Thyroid gland (tissue), 4 donors: ENCODE results near the gene ECSCR. TPM values are rescaled to one million over a fixed set of nuclear protein-coding genes. Genes with fewer than 3 reads are reported as not detected.

Experiments
- DNase-seq, 2 donors: peaks; one replicate each; pipeline ENCODE4 v3.0.0-alpha.2; 2019
- H3K27ac ChIP-seq, 3 donors: fragments of 200-600 bp; sonication (generic); 1 replicate in 2 of 3; 2 replicates in 1 of 3; pipeline ENCODE4 v1.5.1; 2016 to 2019; ENCODE audit warnings: mild to moderate bottlenecking in 1 of 3, moderate library complexity in 1 of 3
- H3K27me3 ChIP-seq: fragments of 200-600 bp; sonication (generic); one replicate; pipeline ENCODE4 v1.5.1; 2019
- H3K36me3 ChIP-seq, 2 donors: fragments of 200-600 bp; sonication (generic); one replicate each; pipeline ENCODE4 v1.5.1; 2016 to 2019
- H3K4me1 ChIP-seq, 2 donors: fragments of 200-600 bp; sonication (generic); one replicate each; pipeline ENCODE4 v1.5.1; 2017 to 2019
- H3K4me3 ChIP-seq, 3 donors: fragments of 200-600 bp; sonication (generic); replicated peaks in 1 of 3; 1 replicate in 2 of 3; 2 replicates in 1 of 3; pipeline ENCODE4 v1.5.1; 2016; ENCODE audit warnings: mild to moderate bottlenecking in 1 of 3
- H3K9me3 ChIP-seq: fragments of 200-600 bp; sonication (generic); one replicate; pipeline ENCODE4 v1.5.1; 2017
- POLR2A ChIP-seq, 2 donors: fragments of 450-650 bp; IDR thresholded peaks; one replicate each; pipeline ENCODE4 v1.6.1; 2017; ENCODE audit warnings: antibody characterized with exemption in 2 of 2, mild to moderate bottlenecking in 2 of 2, moderate library complexity in 1 of 2
- WGBS, 2 donors: methylation state at CpG; one replicate each; pipeline ENCODE4 v1.1.5; 2017; 5-methylcytosine and 5-hydroxymethylcytosine counted together
- intact Hi-C: fragments of 100-400 bp; cut with DNase I; formaldehyde crosslinking; loops from one replicate; pipeline ENCODE4 v1.15.1; 2023
- total RNA-seq, 4 donors: library from RNA; depleted of rRNA; stranded (reverse); fragments of >200 nt; gene quantifications; one replicate each; pipeline ENCODE4 v1.2.3, GENCODE V29; 2016
- TF ChIP-seq, protein P1 (sequence below), 6 experiments: fragments of 200-600 bp in 3 of 6; fragments of 450-650 bp in 3 of 6; sonication (generic) in 3 of 6; IDR thresholded peaks; one replicate each; pipeline ENCODE4 v1.5.1; 2016 to 2019; ENCODE audit warnings: antibody characterized with exemption in 6 of 6, mild to moderate bottlenecking in 2 of 6, inconsistent platforms in 1 of 6, moderate library complexity in 1 of 6

Gene ECSCR
- total RNA-seq, 4 donors from 2014 or later = 26.7 to 46.2 (median 31.4) TPM

DNA sequence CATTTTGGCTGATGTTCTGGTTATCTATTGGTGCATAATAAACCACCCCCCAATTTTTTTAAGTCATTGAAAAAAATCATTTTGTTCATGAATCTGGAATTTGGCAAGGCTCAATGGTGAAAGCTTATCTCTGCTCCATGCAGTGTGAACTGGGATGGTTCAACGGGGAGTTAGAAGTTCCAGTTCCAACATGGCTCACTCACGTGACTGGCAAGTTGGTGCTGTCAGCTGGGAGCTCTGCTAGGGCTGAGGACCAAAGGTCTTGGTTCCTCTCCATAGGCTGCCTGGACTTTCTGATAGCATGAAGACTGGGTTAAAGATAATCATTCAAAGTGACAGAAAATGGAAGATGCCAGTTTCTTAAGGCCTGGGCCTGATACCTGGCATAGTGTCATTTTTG, 55.6 kb downstream of the ECSCR start:
- TF ChIP-seq POLR2A (IDR thresholded peaks at IDR 0.05) = no peak
- peaks cover 5 to 14% of the 10 kb centered on the region in 2 donors for H3K4me1 ChIP-seq
- no peak overlapping the region for H3K4me3 ChIP-seq
- H3K27me3 ChIP-seq = no peaks in the 10 kb centered on the region
- no peaks in the 10 kb centered on the region for H3K9me3 ChIP-seq
- H3K36me3 ChIP-seq = no peaks in the 10 kb centered on the region
- no peak for DNase-seq
- no peak overlapping the region for H3K27ac ChIP-seq
- 82 to 93% methylated on average over 2 of the region's 2 CpGs for WGBS, 2 donors
- intact Hi-C loops = no loop called here

DNA sequence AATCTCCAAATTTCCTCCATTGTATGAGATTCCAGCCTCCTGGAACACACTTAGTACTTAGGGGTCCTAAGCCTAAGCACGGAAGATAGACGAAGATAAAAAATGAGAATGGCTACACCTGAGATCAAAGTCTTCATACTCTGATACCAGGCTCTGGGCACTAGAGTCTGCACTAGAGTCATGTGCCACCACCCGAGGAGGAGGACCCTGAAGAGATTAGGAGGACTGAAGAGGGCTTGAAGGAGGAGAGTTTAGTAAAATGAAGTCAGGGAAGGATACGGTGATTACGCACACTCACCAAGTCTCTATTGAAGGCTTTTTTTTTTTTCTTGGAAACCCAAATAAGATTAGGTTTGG, 58.1 kb downstream of the ECSCR start:
- 52 to 60% methylated on average over 5 of the region's 5 CpGs for WGBS, 2 donors
- H3K4me3 ChIP-seq = peak overlapping the region in 1 of 3 donors; percentile 29

DNA sequence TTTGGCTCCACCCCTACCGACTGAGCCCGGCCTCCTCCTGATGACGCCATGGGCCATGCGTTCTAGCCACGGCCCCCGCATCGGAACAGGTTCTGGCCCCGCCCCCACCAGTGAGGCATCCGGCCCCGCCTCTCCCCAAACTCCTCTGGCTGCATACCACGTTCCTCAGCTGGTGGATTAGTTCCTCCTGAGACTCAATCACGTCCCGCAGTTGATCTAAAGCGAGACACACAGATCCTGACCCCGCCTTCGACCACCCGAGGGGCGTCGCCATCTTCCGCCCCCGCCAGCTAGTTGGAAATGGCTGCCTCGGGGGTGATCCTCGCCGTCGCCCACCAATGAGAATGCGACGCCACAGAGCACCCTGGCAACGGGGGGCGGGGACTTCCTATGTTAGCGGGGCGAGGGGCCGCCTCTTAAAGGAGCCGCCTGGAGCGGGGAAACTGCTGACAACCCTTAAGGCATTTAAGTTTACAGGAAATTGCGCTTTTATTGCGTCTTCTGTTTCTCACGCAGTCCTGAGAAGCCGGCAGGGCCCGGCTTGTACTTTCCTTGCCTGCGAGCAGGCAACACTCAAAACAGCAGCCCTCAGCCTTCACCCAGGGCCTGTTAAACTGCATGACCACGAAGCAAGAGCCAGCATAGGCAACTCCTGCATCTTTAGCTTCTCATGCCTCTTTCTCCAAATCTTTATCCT, 58.6 kb downstream of the ECSCR start, which contains the start of gene SPATA24:
Gene SPATA24, minus strand, starts transcription at position 303 of the 697 bp plus-strand sequence. Its CDS starts 29 bp downstream, at position 274.
- no peaks in the 10 kb centered on the region for H3K36me3 ChIP-seq
- peak in 1 of 2 donors; percentile 45 for TF ChIP-seq POLR2A (IDR thresholded peaks at IDR 0.05)
- TF ChIP-seq, protein P1, sequence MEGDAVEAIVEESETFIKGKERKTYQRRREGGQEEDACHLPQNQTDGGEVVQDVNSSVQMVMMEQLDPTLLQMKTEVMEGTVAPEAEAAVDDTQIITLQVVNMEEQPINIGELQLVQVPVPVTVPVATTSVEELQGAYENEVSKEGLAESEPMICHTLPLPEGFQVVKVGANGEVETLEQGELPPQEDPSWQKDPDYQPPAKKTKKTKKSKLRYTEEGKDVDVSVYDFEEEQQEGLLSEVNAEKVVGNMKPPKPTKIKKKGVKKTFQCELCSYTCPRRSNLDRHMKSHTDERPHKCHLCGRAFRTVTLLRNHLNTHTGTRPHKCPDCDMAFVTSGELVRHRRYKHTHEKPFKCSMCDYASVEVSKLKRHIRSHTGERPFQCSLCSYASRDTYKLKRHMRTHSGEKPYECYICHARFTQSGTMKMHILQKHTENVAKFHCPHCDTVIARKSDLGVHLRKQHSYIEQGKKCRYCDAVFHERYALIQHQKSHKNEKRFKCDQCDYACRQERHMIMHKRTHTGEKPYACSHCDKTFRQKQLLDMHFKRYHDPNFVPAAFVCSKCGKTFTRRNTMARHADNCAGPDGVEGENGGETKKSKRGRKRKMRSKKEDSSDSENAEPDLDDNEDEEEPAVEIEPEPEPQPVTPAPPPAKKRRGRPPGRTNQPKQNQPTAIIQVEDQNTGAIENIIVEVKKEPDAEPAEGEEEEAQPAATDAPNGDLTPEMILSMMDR (IDR thresholded peaks at IDR 0.05) = no peak
- 0 to 1% methylated on average over 11 to 23 of the region's 41 CpGs for WGBS, 2 donors
- H3K27ac ChIP-seq = peak within 1 kb of the TSS; percentile 76 to 81 (median 79)
- DNase-seq = peak; percentile 99
- H3K27me3 ChIP-seq = no peaks in the 10 kb centered on the region
- no peaks in the 10 kb centered on the region for H3K9me3 ChIP-seq
- peaks cover 5 to 14% of the 10 kb centered on the region in 2 donors for H3K4me1 ChIP-seq
- intact Hi-C loops = no loop called here
- H3K4me3 ChIP-seq = peak within 1 kb of the TSS; percentile 1 to 30 (median 29)

More for the DNA sequence above, 58.1 kb downstream of the ECSCR start:
- Histone ChIP-seq H3K4me1 (peaks cover 5 to 14% of the 10 kb centered on the region in 2 donors), H3K36me3 (no peaks in the 10 kb centered on the region), H3K27me3 (no peaks in the 10 kb centered on the region), H3K9me3 (no peaks in the 10 kb centered on the region), H3K27ac (peak overlapping the region; percentile 76 to 81 (median 79))
- no peak for DNase-seq
- intact Hi-C loops = no loop called here
- TF ChIP-seq, protein P1 (IDR thresholded peaks at IDR 0.05) = no peak
- TF ChIP-seq POLR2A (IDR thresholded peaks at IDR 0.05) = no peak

DNA sequence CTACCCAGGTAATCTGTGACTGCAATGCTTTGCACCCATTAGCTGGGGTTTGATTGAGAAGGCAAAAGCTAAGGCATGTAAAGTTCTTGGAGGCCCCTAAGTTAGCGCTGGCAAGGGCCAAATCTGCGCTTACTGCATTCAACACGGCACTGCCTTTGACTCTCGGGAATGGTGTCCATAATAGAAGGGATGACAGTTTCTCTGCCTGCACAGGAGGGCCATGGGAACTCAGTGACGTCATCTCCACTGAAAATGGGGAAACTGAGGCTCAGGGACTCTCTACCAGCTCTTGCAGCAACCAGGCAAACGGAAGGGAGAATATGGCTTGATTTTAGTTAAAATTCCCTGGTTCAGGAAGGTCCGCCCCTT, 59.1 kb downstream of the ECSCR start:
- peak overlapping the region in 2 of 3 donors; percentile 1 to 29 for H3K4me3 ChIP-seq
- TF ChIP-seq, protein P1 (IDR thresholded peaks at IDR 0.05) = no peak
- TF ChIP-seq POLR2A (IDR thresholded peaks at IDR 0.05) = no peak

DNA sequence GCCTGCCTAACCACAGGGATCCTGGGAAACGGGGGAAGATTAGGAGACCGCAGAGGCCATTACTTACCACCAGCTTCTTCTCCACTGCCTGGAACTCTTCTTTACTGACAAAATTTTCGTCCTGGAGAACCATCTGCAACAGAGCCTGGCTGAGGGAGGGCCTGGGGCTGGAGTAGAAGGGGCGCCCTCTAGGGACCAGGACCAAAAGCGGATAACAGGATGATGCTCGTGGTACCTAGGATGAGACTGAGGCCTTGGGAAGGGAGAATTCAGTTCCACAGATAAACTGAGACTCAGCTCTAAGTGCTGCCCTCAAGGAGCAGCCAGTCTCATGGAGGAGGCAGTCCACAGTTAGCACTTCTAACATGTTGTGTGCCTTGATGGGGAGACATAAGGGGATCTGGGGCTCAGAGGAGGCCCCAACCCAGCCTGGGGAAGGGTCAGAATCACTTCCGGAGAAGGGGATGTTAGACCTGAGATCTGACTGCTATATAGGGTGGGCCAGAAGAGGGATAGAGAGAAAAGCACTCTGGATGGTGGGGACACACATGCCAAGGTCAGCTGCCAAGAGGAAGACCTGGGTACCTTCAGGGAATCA, 59.9 kb downstream of the ECSCR start:
- no peak for DNase-seq
- Histone ChIP-seq H3K4me1 (peaks cover 5 to 14% of the 10 kb centered on the region in 2 donors), H3K36me3 (no peaks in the 10 kb centered on the region), H3K27me3 (no peaks in the 10 kb centered on the region), H3K4me3 (no peak overlapping the region), H3K27ac (peak overlapping the region in 1 of 3 donors; percentile 81), H3K9me3 (no peaks in the 10 kb centered on the region)
- TF ChIP-seq, protein P1 (IDR thresholded peaks at IDR 0.05) = peak in 1 of 6 experiments; percentile 25
- no peak for TF ChIP-seq POLR2A (IDR thresholded peaks at IDR 0.05)
- WGBS, 2 donors = 74 to 81% methylated on average over 7 of the region's 7 CpGs
- intact Hi-C loops = no loop called here

More for the DNA sequence above, 59.1 kb downstream of the ECSCR start:
- 27 to 28% methylated on average over 7 of the region's 7 CpGs for WGBS, 2 donors
- H3K9me3 ChIP-seq = no peaks in the 10 kb centered on the region
- DNase-seq = no peak
- peak overlapping the region; percentile 76 to 81 (median 79) for H3K27ac ChIP-seq
- no peaks in the 10 kb centered on the region for H3K36me3 ChIP-seq
- H3K4me1 ChIP-seq = peaks cover 5 to 14% of the 10 kb centered on the region in 2 donors
- intact Hi-C loops = no loop called here
- H3K27me3 ChIP-seq = no peaks in the 10 kb centered on the region
